Measurements from ENCODE around the gene KCNJ15.
"Not testable (repeated sequence)": the region's sequence is repeated elsewhere in the genome, so short reads cannot be mapped to it uniquely, and the experiment has no call there.

KCNJ15 gene

DNA sequence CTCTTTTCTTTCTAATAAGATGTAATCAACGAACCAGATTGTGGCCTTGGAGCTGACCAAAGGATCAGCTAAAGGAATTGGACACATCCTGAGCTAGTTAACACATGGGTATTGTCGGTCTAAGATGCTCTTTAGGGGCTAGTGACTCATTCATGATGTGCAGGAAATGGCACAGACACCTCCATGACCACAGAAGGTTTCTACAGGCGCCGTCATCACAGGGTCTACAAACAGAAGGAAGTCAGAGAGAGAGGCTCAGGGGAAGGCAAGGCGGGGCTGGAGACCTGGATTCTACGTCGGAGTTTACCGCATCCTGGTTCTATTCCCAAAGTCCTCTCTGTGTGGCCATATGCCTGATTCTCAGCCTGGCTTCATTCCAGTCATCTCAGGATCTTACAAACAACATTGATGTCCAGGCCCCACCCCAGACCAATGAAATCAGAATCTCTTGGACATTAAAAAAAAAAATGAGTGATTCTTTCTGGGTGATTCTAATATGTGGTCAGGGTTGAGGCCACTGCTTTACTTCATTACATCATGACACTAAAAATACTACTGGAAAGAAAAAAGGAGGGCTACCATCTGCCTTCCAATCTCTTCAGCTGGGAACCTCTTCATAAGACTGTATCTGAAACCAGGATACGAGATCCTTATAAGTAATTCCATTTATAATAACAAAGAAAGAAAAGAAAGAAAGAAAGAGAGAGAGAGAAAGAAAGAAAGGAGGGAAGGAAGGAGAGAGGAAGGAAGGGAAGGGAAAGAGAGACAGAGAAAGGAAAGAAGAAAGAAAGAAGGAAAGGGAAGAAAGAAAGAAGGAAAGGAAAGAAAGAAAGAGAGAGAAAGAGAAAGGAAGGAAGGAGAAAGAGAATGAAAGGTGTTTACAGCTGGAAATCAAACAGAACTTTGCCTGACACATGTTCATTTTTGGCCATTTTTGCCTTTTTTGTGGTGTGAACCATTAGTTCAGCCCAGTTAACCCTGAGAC lies 11.6 kb upstream of the KCNJ15 start:
- no peak for DNase-seq

GRCh38 chr21:38246511-38246910 lies 10.3 kb upstream of the KCNJ15 start:
- no peak for DNase-seq

DNA sequence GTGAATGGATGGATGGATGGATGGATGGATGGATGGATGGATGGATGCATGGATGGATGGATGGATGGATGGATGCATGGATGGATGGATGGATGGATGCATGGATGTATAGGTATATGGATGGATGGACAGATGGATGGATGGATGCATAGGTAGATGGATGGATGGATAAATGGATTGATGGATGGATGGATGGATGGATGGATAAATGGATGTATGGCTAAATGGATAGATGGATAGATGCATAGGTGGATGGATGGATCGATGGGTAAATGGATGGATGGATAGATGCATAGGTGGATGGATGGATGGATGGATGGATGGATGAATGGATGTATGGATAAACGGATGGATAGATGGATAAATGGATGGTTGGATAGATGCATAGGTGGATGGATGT lies 9.7 kb upstream of the KCNJ15 start:
- not testable (repeated sequence) for DNase-seq

DNA sequence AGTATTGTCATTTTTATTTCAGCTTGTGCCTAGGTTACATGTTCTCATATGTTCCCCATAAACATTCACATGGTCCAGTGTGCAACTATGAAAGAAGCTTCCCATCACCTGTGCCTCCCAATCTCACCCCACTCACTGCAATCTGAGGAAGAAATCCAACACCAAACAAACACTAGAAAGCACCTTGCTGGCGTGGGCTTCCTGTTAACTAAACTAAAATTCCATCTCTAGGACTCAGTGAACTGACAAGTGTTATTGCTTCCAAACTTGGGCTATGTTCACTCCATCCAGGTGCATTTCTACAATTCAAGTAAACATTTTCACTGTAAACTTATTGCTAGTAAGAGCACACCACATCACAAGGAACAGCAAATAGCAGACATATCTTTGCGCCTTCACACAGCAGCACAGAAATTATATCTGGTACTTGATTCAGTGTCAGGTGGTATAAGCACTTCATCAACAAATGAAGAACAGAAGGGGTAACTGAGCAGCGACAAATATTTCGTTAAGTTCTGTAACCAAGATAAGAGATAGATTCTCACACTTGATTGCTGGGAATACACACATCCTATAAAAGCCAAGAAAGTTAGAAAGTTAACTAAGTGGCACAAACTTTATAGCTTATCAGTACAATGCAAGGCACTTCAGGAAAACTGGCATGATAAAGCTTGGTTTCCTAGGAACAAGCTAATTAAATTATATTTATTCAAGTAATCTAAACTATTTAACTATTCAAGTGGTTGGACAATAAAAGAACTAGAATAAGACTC lies 8.9 kb upstream of the KCNJ15 start:
- no peak for DNase-seq

DNA sequence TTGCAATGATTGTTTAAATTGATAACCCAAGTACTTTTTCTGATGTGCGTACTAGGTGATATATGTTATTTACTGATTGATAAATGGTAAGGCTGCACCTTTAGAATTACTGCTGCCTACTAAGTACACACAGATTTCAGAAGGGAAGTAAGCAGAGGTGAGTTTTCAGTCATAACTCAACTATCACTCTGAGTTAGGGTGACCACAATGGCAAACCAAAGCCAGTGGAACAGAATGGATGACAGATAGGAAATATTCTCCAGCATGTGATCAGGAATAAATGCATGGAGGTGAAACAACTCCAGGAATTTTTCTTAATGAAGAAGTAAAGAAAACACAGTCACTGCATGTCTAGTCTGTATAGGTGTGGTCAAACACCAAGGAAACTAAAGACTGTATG lies 7.5 kb upstream of the KCNJ15 start:
- no peak for DNase-seq

GRCh38 chr21:38249696-38250278 lies 7.0 kb upstream of the KCNJ15 start:
- no peak for DNase-seq

DNA sequence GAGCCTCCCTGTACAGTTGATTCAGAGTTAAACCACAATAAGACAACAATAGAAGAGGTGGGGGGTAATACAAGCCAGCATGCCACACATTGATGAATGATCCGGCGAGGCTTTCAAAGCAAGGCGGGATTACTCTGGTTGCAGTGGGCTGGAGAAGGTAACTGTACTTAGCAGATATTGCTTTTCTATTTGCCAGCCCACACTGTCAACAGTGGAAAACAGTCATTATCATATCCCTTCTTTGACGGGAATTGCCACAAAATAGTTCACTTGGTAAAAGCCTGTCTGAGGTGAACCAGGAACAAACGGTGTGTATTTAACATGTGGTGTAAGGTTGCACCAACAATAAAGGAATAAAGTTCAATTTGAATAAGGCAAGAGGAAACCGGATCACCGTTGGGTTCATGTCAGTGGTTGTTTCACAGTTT lies 5.8 kb upstream of the KCNJ15 start:
- no peak for DNase-seq

GRCh38 chr21:38254970-38255369 lies 1.8 kb upstream of the KCNJ15 start:
- DNase-seq = no peak

- DNase-seq = no peak
Measured at GRCh38 chr21:38255571-38256117, 1.1 kb upstream of the KCNJ15 start.

- DNase-seq = no peak
Measured at GRCh38 chr21:38257667-38258066, 876 bp downstream of the KCNJ15 start.

DNA sequence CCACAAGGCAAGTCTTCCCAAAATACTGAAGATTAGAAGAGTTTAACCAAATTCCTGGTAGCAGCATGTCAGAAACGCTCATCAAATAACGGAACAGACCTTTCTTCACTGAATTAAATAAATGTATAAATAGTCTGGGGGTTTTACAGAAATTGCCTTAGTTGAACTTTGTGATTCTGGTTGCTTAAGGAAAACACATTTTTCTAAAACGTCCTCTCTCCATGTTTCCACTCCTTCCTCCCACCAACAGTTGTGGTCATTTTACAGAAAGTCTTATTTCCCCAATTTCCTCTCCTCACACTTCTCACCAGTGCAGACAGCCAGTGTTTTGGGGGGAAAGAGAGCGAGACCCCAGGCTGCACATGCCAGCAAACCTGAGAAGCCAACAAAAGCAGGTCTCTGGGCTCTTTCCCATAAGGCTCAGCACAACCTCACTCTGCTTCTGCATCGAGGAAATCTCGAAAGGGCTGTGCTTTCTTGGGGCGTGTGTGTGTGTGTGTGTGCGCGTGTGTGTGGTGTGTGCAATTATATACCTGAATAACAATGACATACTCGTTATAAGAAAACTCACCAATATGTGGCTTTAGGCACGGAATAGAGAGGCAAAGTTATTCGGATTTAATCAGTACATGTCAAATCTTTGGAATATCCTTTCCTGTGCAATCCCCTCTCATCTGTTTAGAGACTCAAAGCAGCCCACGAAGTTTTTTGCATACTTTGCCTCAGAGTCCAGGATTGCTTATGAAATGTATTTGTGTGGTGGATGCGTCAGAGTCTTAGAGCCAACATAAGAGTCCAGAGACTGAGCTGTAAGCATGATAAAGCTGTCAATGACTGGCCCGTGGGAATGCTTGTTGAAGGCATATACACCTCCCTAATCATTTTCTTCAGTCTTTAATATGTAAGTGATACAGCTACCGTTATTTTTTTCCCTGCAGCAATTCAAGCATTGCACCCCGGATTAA lies 2.0 kb downstream of the KCNJ15 start:
- no peak for DNase-seq

GRCh38 chr21:38259665-38260064 lies 2.9 kb downstream of the KCNJ15 start:
- no peak for DNase-seq

- no peak for DNase-seq
Measured at GRCh38 chr21:38260426-38260825, 3.6 kb downstream of the KCNJ15 start.

GRCh38 chr21:38261851-38262250 lies 5.1 kb downstream of the KCNJ15 start:
- no peak for DNase-seq

DNA sequence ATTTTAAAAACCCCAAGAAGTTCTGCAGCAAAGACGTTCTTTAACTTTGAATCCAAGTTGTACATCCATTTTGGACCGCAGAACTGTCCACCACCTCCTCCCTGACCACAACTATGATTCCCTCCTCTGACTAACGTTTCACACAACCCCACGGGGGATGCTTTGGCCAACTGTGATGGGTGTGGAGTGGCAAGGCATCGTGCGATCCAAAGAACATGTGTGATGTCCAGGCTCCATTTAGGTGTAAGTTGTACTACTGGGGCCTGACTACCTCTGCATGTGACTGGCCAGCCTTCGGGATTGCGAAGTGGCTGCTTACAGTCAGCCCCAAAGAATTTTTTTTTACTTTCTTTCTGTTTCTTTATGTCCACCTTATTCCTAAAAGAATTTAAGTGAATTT lies 6.7 kb downstream of the KCNJ15 start:
- DNase-seq = no peak

GRCh38 chr21:38264571-38264970 lies 7.8 kb downstream of the KCNJ15 start:
- DNase-seq = no peak

DNA sequence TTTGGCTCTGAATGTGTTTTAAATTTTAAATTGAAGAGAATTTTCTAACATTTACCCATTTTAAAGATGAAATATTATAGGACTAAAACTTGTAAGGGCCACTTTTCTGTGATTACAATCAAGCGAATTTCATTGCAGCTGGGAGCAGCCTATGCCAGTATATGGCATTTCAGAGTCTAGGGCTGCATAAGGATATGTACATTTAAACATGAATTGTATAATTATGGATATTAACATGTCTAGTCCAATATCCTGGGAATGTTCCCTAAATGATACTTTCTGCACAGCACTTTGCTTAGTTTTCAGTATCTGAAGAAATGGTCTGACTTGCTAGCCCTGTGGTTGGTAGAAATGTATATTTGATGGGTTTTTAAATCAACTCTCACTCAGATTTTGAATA lies 8.4 kb downstream of the KCNJ15 start:
- DNase-seq = no peak

DNA sequence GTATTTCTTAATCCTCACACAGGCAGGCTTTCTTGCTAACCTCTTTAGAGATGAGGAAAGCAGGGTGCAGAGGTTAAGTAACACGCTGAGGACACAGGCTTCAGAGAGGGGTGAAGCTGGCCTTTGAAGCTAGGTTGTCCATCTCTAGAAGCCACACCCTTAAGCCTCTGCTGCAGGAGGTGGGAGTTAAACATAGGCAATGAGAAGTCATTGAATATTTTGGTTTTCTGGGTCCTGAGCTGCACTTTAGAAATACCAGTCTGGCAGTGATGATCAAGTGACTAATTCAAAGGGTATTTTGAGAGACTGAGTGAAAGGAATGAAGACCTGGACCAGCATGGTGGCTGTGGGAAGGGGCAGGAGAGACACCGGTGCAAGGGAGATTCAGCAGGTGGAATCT lies 9.9 kb downstream of the KCNJ15 start:
- no peak for DNase-seq

- DNase-seq = no peak
Measured at GRCh38 chr21:38267136-38267755, 10.5 kb downstream of the KCNJ15 start.

DNA sequence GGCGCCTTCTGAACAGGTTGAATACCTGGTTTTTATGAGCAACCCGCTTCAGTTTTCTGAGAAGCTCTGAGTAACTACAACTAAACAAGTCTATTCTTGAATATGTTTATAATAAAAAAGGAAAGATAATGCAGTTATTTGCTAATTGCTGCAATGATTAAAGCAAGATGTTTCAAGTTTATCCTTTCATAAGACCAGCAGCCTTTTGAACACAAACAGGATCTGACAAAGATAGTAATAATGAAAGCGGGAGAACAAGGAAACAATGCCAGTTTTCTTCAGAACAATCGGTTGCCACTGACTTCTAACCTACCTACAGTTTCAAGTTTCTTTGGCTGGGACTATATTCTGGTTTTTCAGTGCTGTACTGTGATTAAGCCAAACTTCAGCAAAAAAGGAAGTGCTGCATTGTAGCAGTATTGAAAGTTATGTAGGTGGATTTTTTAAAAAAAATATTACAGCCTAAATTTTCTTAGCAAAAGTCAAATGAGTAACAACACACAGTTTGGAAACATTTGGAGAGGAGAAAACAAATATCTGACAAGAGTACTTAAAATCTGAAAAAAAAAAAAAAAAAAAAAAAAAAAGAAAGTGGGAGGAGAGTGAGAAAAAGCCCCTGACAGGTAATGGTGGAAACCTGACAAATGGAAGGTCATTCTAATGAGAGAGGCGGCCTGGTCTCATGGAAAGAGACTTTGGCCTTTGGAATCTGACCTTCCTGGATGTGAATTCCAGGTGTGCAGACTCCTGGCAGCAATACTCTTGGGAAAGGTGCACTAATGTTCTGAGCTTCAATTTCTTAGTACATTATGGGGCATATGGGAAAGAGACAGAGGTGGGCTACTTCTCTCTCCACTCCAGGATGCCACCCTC lies 11.4 kb downstream of the KCNJ15 start:
- no peak for DNase-seq

All from NCI-H1930 (cell line).